HG02571 (cell line): ENCODE data around the gene SLC1A2.

Experiments used
- ATAC-seq: cut with Tn5 transposase; IDR thresholded peaks from one replicate; pipeline ENCODE4 v1.9.1; 2021; ENCODE audit warnings: mild to moderate bottlenecking, moderate library complexity; ENCODE audit not compliant: unreplicated experiment

Gene SLC1A2

GRCh38 chr11:35305670-35306382 lies 113.5 kb downstream of the SLC1A2 start:
- no peak for ATAC-seq

DNA sequence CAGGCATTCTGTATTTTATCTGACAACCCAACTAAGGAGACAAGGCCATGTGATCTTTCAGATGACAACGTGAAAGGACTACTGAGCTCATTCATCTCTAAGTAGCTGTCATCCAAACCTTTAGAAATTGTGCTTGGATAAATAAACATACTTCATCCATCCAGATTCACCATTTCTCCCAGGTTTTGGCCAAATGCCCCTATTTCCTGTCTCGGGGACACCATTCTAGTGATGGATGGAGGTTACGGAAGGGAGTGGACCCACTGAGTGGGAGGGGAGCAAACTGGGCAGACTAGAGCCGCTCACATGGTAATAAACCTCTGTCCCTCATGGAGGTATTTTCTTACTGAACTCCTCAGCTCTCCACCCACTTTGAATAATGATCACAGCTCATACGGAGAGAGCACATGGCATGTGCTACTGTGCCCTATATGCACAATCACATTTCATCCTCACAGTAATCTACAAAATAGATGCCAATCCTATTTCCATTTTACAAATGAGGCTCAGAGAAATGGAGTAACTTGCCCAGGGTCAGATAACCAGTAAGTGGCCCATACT lies 114.4 kb downstream of the SLC1A2 start:
- no peak for ATAC-seq

DNA sequence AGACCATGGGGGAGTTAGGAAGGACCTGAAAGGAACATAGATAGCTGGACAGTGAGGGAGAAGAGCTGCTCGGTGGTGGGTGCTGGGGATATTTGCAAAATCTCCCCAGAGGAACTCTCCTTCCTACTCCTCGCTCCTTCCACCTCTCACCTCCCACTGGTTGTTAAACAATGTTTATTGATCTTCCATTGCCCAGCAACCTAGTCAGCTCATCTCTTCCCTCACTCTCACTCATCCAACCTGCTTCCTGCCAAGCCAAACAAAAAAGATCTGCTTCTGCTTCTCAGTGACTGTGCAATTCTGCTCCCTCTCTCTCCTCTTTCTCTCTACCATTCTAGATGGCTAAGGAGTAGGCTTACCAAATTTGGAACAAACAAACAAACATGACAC lies 115.0 kb downstream of the SLC1A2 start:
- no peak for ATAC-seq

GRCh38 chr11:35303596-35304385 lies 115.6 kb downstream of the SLC1A2 start:
- no peak for ATAC-seq

GRCh38 chr11:35302398-35302797 lies 117.0 kb downstream of the SLC1A2 start:
- no peak for ATAC-seq

- ATAC-seq: no peak
These were observed 121.0 kb downstream of the SLC1A2 start for GRCh38 chr11:35298369-35298768.

DNA sequence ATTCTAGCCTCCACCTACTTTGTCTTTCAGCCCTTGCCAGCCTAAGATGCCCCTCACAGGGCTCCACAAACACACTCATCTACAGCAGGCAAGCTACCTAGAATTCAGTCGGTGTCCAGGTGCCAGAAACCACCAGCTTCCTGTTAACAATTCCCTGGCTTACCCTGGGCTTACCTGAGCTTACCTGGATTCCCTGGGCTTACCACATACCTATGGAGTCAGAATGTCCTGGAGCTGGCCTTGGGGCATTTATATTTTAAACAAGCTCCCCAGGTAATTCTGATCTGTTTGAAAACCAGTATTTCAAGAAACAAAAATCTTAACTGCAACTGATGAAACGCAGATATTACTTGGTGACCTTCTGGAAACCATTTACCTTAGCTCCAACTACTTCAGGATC lies 123.6 kb downstream of the SLC1A2 start:
- ATAC-seq: no peak

GRCh38 chr11:35293699-35294098 lies 125.7 kb downstream of the SLC1A2 start:
- no peak for ATAC-seq

DNA sequence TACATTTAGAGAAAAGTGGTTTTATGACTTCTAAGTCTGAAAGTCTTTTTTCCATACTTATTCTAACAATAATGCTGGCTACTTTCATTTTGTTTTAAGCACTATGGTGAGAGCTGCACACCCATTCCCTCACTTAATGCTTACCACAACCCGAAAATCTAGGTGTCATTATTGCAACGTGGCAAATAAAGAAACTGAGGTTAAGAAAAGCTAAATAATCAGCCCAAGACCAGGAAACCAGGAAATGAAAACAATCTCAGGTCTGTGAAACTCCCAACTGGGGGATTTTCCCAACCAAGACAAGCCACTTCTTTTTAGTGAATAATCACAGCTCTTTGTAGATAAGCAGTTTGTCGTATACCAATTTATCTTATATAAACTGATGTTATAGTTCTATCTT lies 126.3 kb downstream of the SLC1A2 start:
- no peak for ATAC-seq

DNA sequence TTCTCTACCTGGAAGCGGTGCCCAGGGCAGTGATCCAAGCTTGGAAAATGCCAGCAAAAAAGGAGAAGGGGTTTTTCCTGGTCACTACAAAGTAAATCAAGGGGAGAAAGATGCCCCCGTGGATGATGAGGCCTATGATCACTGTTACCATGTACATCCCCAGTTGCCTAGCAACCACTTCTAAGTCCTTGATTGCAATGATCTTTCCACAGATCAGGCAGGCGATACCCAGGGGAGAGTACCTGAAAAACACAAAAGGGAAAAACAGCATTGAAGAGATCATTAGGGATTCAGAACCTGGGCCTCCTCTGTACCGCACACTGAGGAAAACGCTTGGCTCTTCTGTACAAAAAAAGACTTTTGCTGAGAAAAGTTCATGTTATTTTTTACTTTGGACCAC lies 127.1 kb downstream of the SLC1A2 start:
- no peak for ATAC-seq

GRCh38 chr11:35290876-35291275 lies 128.5 kb downstream of the SLC1A2 start:
- no peak for ATAC-seq

DNA sequence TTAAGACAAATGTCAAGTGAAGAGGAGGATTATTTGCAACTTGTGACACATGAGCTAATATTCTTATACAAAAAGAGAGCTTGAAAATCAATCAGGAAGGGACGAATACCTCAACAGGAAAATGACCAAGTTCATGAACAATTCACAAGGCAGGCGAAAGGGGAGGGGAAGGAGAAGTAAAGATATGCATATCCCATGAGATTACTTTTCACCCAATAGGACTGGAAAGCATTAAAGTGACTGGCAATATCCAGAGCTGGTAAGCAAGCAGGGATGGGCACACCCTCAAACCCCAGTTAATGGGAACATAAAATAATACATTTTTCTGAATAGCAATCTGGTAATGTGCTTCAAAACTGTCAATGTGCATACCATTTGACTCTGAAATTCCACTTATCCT lies 129.5 kb downstream of the SLC1A2 start:
- no peak for ATAC-seq

DNA sequence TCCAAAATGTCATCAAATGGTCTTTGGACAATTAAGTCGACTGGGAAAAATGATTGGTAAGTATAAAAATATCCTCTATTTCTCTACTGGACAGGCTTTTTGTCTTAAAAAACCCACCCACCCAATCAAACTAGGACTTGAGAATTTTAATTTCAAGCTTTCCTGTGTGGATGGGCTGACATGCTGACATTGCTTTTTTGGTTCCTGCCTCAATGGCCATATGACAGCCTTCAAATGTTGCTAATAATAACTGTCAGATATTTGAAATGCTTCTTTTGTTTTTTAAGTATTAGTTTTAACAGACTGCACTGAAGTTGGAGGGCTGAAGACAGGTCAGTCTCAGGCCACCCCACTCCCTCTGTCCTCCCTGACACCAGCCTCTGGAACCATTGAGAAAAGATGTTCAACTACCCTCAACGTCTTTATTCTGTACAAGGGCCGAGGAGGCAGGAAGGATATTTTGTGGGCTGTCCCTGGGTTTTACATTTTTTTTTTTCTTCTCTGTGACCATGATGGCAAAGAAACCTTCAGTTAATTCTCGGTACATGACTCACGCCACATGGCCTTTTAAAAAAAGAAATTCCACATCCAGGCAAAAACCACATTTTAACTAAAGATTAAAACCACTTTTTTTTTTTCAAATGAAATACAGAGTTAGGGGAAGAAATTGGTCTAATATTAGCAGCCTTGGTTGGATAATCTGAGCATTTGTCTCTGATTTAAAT lies 130.4 kb downstream of the SLC1A2 start:
- no peak for ATAC-seq

DNA sequence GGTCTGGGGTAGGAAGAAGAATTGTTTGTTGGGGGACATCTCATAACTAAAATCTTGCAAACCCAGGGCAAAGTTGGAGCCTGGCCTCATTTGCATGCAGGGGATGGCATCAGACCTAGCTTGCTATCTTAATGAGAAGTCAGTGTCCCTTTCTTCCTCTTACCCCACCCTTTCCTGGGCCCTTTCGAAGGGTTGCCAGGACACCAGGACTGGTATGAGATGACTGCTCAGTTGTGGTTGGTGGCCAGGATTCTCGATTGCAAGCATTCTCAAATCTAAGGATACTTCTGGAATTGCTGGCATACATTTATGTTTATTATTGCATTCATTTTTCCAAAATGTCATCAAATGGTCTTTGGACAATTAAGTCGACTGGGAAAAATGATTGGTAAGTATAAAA lies 131.0 kb downstream of the SLC1A2 start:
- no peak for ATAC-seq

- ATAC-seq: no peak
These were observed 131.9 kb downstream of the SLC1A2 start for GRCh38 chr11:35287344-35287890.

DNA sequence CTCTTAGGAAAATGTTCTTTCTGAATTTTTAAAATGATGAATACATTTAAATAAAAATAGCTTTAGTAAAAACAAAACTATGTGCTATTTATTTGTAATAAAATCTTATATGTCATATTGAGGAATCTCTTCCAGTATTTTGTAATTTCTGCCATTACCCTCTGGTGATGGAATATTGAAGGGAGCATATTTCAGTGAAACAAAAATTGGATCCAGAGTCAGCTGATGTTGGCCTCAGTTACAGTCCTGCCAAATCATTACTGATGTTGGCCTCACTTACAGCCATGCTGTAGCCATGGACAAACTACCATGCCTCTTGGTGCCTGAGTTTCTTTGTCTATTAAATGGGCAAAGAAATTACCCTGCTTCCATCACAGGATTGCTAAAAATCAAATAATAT lies 133.2 kb downstream of the SLC1A2 start:
- ATAC-seq: no peak

DNA sequence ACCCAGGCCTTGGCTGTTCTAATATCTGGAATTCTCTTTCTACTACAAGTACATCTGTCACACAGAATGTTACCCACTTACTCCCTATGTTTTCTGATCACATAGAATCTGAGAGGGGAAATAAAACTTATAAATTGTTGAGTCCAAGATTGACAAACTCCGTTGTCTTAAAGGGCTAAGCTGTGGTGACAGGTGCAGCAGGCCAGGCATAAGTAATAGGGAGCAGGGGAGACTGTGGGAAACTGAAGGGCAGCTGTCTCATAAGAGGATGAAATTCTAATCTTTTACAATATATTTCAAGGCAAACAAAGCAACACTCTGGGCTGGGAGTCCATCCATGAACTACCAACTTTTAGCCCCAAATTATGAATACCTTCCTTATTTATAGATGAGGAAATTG lies 133.9 kb downstream of the SLC1A2 start:
- ATAC-seq: no peak

DNA sequence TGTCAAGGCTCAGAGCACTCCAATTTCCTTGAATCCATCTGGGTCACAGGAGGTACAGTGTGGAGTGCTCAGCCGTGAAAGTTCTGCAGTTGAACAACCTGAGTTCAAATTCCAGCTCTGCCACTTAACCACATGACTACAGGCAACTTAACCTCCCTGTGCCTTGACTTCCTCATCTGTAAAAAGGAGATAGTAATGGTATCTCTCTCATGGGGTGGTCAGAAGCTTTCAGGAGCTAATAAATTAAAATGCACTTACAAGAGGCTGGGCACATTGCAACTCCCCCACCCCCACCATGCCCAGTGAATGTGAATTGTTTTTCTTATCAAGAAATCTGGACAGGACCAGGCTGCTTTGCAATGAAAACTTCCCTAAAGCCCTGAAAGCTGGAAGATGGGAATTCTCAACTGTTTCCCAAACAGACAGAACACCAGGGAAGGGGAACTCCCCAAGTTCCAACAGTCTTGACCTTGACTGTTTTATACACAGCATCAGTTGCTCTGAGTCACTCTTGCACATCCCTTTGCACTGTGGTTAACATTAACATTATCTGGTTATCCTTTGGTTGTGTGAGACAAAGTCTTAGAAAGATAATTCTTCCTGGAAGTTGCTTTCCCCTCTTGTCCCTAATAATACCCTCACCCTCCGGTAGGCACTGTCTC lies 137.0 kb downstream of the SLC1A2 start:
- ATAC-seq: no peak

GRCh38 chr11:35281169-35281688 lies 138.1 kb downstream of the SLC1A2 start:
- ATAC-seq: no peak

- no peak for ATAC-seq
These were observed 138.6 kb downstream of the SLC1A2 start for GRCh38 chr11:35280727-35281126.
